ENCODE results near the gene DNAJC21.

Gene DNAJC21

GRCh38 chr5:35001842-35002241 is 72.5 kb downstream of the DNAJC21 start:
- Histone ChIP-seq H3K9ac (ENCODE audit: low read depth in 1 of 2, low read length in 2 of 2) (no peak overlapping the region), H3K36me3 (ENCODE audit: control insufficient read depth in 1 of 2, insufficient read depth in 2 of 2, low read length in 2 of 2) (no peaks in the 10 kb centered on the region), H3K27me3 (ENCODE audit: control insufficient read depth in 1 of 2, insufficient read depth in 2 of 2, low read length in 2 of 2) (no peaks in the 10 kb centered on the region), H3K9me3 (ENCODE audit: control insufficient read depth in 1 of 2, low read length in 2 of 2) (no peaks in the 10 kb centered on the region), H3K27ac (ENCODE audit: low read depth, low read length) (no peak overlapping the region), H3K4me1 (ENCODE audit: control insufficient read depth in 1 of 2, insufficient read depth in 2 of 2, low read length in 2 of 2) (no peaks in the 10 kb centered on the region), H3K4me3 (ENCODE audit: low read depth in 1 of 2, low read length in 2 of 2) (no peak overlapping the region)

- Histone ChIP-seq H3K9ac (ENCODE audit: low read depth in 1 of 2, low read length in 2 of 2) (no peak overlapping the region), H3K36me3 (ENCODE audit: control insufficient read depth in 1 of 2, insufficient read depth in 2 of 2, low read length in 2 of 2) (no peaks in the 10 kb centered on the region), H3K27me3 (ENCODE audit: control insufficient read depth in 1 of 2, insufficient read depth in 2 of 2, low read length in 2 of 2) (no peaks in the 10 kb centered on the region)
Measured at GRCh38 chr5:35002459-35002858, 73.1 kb downstream of the DNAJC21 start.

DNA sequence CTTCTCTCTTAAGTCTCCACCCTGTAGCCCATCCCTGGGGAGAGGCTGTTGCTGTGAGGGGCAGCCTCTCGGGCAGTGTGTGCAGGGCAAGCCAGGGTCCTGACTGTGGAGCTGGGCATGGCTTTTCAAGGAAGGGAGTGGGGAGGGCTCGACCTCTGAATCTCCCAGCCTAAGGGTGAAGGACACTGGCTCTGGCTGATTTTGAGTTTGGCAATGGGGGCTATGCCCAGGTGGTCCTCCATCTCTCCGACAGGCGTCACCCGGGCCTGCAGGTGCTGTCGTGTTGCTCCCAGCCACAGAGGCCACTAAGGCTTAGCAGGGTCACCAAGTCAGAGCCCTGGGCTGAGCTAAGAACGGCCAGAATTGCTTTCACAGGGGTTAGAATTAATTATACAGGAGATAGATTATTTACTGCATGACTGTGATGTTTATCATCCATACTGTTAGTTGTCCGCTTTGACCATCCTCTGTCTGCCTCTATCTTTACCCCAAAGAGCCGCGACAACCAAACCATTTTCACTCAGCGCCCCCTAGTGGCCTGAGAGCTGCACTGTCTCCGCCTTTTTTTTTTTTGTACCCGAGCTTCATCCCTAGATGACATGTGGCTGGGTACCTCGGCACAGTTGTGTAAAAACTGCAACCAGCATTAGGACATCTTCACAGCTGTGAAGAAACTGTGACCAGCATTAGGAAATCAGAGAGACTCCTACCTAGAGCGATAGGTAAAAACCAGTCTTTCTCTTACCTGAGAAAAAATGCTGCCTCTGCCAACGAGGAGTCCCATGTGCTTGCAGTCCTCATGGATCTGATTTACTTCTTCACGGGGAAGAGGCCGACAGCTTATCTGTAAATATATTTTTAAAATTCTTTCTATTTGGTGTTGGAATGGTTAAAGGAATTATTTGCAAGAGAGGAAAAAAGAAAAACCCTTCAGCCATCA is 73.9 kb downstream of the DNAJC21 start:
- H3K4me3 ChIP-seq (ENCODE audit: low read depth in 1 of 2, low read length in 2 of 2): no peak overlapping the region
- no peaks in the 10 kb centered on the region for H3K36me3 ChIP-seq (ENCODE audit: control insufficient read depth in 1 of 2, insufficient read depth in 2 of 2, low read length in 2 of 2)
- no peaks in the 10 kb centered on the region for H3K27me3 ChIP-seq (ENCODE audit: control insufficient read depth in 1 of 2, insufficient read depth in 2 of 2, low read length in 2 of 2)
- H3K4me1 ChIP-seq (ENCODE audit: control insufficient read depth in 1 of 2, insufficient read depth in 2 of 2, low read length in 2 of 2): no peaks in the 10 kb centered on the region
- no peak overlapping the region for H3K9ac ChIP-seq (ENCODE audit: low read depth in 1 of 2, low read length in 2 of 2)
- no peaks in the 10 kb centered on the region for H3K9me3 ChIP-seq (ENCODE audit: control insufficient read depth in 1 of 2, low read length in 2 of 2)
- no peak overlapping the region for H3K27ac ChIP-seq (ENCODE audit: low read depth, low read length)

More at GRCh38 chr5:35002459-35002858, 73.1 kb downstream of the DNAJC21 start:
- Histone ChIP-seq H3K4me1 (ENCODE audit: control insufficient read depth in 1 of 2, insufficient read depth in 2 of 2, low read length in 2 of 2) (no peaks in the 10 kb centered on the region), H3K9me3 (ENCODE audit: control insufficient read depth in 1 of 2, low read length in 2 of 2) (no peaks in the 10 kb centered on the region), H3K4me3 (ENCODE audit: low read depth in 1 of 2, low read length in 2 of 2) (no peak overlapping the region), H3K27ac (ENCODE audit: low read depth, low read length) (no peak overlapping the region)

GRCh38 chr5:35004200-35004599 is 74.8 kb downstream of the DNAJC21 start:
- Histone ChIP-seq H3K9ac (ENCODE audit: low read depth in 1 of 2, low read length in 2 of 2) (no peak overlapping the region), H3K4me1 (ENCODE audit: control insufficient read depth in 1 of 2, insufficient read depth in 2 of 2, low read length in 2 of 2) (no peaks in the 10 kb centered on the region), H3K27me3 (ENCODE audit: control insufficient read depth in 1 of 2, insufficient read depth in 2 of 2, low read length in 2 of 2) (no peaks in the 10 kb centered on the region), H3K36me3 (ENCODE audit: control insufficient read depth in 1 of 2, insufficient read depth in 2 of 2, low read length in 2 of 2) (no peaks in the 10 kb centered on the region), H3K4me3 (ENCODE audit: low read depth in 1 of 2, low read length in 2 of 2) (no peak overlapping the region), H3K9me3 (ENCODE audit: control insufficient read depth in 1 of 2, low read length in 2 of 2) (no peaks in the 10 kb centered on the region), H3K27ac (ENCODE audit: low read depth, low read length) (no peak overlapping the region)

DNA sequence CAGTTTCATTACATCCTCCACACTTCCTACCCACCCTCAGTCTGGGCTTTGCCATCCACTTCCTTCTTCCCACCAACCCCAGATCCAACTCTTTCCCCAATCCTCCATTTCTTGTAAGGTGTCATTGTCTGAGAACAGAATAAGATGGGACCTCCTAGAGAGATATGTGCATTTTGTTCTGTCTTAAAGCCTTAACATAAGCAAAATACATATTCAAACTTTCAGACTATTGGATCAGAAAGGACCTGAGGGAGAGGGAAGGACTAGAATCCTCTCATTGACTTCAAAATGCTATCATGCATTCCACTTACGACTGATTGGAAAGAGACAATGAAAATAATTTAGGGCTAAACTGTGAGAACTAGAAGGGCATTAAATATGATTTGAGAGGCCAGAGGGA is 75.4 kb downstream of the DNAJC21 start:
- Histone ChIP-seq H3K27ac (ENCODE audit: low read depth, low read length) (no peak overlapping the region), H3K36me3 (ENCODE audit: control insufficient read depth in 1 of 2, insufficient read depth in 2 of 2, low read length in 2 of 2) (no peaks in the 10 kb centered on the region), H3K4me3 (ENCODE audit: low read depth in 1 of 2, low read length in 2 of 2) (no peak overlapping the region), H3K4me1 (ENCODE audit: control insufficient read depth in 1 of 2, insufficient read depth in 2 of 2, low read length in 2 of 2) (no peaks in the 10 kb centered on the region), H3K27me3 (ENCODE audit: control insufficient read depth in 1 of 2, insufficient read depth in 2 of 2, low read length in 2 of 2) (no peaks in the 10 kb centered on the region), H3K9me3 (ENCODE audit: control insufficient read depth in 1 of 2, low read length in 2 of 2) (no peaks in the 10 kb centered on the region), H3K9ac (ENCODE audit: low read depth in 1 of 2, low read length in 2 of 2) (no peak overlapping the region)

Data from duodenal mucosa (tissue), 2 donors.